ENCODE results near the gene RNASEH1. TPM values are rescaled to one million over a fixed set of nuclear protein-coding genes. Genes with fewer than 3 reads are reported as not detected.
A peak's percentile ranks its signal among the peaks of the same experiment; 100 is the strongest.

The RNASEH1 gene
- total and polyA plus RNA-seq, 2 experiments from 2014 or later: 24.3 to 41.5 TPM

DNA sequence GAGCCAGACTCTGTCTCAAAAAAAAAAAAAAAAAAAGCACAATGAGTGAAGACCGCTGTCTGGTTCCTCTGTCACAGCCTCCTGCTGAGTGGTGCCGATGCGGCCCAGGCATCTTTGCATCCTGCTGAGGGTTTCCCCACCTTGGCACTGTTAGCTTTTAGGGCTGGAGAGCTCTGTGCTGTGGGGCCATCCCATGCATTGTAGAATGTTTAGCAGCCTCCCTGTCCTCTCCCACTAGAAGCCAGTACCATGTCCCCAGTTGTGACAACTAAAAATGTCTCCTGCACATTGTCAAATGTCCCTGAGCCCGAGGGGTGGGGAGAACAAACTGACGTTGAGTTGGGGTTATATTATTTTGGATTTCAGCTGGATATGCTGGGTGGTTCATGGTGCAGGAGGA, 28.9 kb upstream of the RNASEH1 start:
- DNase-seq (ENCODE audit: low read depth in 1 of 2, low spot score in 1 of 2): no peak
- TF ChIP-seq, protein P1, sequence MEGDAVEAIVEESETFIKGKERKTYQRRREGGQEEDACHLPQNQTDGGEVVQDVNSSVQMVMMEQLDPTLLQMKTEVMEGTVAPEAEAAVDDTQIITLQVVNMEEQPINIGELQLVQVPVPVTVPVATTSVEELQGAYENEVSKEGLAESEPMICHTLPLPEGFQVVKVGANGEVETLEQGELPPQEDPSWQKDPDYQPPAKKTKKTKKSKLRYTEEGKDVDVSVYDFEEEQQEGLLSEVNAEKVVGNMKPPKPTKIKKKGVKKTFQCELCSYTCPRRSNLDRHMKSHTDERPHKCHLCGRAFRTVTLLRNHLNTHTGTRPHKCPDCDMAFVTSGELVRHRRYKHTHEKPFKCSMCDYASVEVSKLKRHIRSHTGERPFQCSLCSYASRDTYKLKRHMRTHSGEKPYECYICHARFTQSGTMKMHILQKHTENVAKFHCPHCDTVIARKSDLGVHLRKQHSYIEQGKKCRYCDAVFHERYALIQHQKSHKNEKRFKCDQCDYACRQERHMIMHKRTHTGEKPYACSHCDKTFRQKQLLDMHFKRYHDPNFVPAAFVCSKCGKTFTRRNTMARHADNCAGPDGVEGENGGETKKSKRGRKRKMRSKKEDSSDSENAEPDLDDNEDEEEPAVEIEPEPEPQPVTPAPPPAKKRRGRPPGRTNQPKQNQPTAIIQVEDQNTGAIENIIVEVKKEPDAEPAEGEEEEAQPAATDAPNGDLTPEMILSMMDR (IDR thresholded peaks at IDR 0.05; ENCODE audit: low read depth, low read length): no peak

DNA sequence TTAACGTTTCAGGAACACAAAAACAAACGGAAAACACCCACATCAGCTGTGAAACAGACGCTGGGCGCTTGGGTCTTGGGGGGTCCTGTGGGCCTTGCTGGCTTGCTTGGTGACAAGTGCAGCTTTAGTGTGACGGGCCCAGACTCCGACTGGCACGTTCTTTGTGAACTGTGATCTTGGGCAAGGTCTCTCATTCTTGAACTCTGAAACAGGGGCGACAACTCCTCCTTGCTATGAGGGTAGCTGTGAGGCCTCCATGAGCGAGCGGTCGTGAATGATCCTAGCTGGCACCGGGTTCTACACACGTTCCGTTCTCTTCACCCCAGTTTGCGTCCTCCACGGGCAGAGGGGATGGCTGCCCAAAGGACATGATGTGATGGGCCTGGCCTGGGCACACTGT, 28.1 kb upstream of the RNASEH1 start:
- Histone ChIP-seq H3K9me3 (ENCODE audit: low read depth) (no peaks in the 10 kb centered on the region), H3K27me3 (no peaks in the 10 kb centered on the region), H3K4me3 (no peak overlapping the region), H3K4me1 (ENCODE audit: low read depth) (no peaks in the 10 kb centered on the region), H3K36me3 (peaks cover 20% of the 10 kb centered on the region), H3K27ac (no peak overlapping the region)
- TF ChIP-seq, protein P1 (IDR thresholded peaks at IDR 0.05; ENCODE audit: low read depth, low read length): no peak
- no peak for DNase-seq (ENCODE audit: low read depth in 1 of 2, low spot score in 1 of 2)

More for the DNA sequence above, 28.9 kb upstream of the RNASEH1 start:
- Histone ChIP-seq H3K4me1 (ENCODE audit: low read depth) (no peaks in the 10 kb centered on the region), H3K27me3 (no peaks in the 10 kb centered on the region), H3K9me3 (ENCODE audit: low read depth) (no peaks in the 10 kb centered on the region), H3K4me3 (no peak overlapping the region), H3K27ac (peak overlapping the region; percentile 39), H3K36me3 (peaks cover 13% of the 10 kb centered on the region)

DNA sequence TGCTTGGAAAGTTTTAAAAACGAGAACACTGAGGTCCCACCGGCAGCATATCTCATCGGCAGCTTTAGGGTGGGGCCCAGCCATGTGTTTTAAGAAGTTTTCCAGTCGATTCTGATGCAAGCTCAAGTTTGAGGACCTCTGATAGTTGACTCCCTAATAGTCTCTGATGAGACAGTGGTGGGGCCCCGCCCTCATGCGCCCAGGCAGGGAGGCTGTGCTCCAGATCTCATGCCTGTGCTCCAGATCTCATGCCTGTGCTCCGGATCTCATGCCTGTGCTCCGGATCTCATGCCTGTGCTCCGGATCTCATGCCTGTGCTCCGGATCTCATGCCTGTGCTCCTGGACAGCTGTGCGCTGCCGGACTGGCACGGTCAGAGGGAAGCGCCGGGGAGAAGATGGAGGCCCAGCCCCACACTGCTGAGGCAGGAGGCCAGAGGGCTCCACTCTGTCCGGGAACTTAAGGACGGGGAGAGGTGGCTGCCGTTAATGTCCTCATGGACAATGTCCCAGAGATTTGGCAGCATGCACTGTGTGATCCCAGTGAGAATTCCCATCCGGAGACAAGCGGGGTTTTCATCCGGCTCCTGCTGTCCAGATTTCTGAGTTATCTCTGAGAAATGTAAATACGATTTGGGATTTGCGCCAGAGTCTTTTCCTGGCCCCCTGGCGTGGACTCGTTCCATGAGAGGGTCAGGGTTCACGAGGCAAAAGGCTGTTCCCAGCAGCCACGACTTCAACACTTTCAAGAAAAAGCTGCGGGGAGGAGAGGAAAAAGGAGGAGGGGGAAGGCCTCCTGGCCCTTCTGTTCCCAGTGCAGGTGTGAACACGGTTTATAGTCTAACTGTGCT, 27.4 kb upstream of the RNASEH1 start:
- Histone ChIP-seq H3K9me3 (ENCODE audit: low read depth) (no peaks in the 10 kb centered on the region), H3K36me3 (peaks cover 27% of the 10 kb centered on the region), H3K4me1 (ENCODE audit: low read depth) (no peaks in the 10 kb centered on the region), H3K4me3 (no peak overlapping the region), H3K27ac (no peak overlapping the region), H3K27me3 (no peaks in the 10 kb centered on the region)
- TF ChIP-seq, protein P1 (IDR thresholded peaks at IDR 0.05; ENCODE audit: low read depth, low read length): no peak
- peak in 1 of 2 donors; percentile 94 for DNase-seq (ENCODE audit: low read depth in 1 of 2, low spot score in 1 of 2)

DNA sequence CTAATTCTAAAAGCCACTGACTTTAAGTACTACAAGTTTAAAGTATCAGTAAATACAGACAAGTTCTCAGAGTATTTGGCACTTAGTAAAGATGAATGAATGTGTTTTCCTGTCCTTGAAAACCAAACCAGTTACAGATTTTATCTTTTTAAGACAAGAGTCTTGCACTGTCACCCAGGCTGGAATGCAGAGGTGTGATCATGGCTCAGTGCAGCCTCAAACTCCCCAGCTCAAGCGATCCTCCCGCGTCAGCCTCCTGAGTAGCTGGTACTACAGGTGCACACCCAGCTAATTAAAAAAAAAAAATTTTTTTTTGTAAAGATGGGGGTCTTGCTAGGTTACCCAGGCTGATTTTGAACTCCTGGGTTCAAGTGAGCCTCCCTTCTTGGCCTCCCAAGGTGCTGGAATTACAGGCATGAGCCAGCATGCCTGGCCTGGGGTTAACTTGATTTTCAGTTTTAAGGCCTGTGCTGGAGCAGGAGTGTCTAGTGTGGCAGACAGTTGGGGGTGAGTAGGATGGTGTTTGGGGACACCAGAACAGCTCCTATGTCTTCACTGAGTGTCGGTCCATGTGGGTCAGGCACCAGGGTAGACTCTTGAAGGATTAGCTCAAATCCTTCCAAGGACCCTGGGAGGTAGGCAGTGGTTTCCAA, 26.6 kb upstream of the RNASEH1 start:
- Histone ChIP-seq H3K27ac (peak overlapping the region; percentile 52), H3K27me3 (no peaks in the 10 kb centered on the region), H3K36me3 (peaks cover 35% of the 10 kb centered on the region), H3K4me1 (ENCODE audit: low read depth) (no peaks in the 10 kb centered on the region), H3K9me3 (ENCODE audit: low read depth) (no peaks in the 10 kb centered on the region), H3K4me3 (no peak overlapping the region)
- DNase-seq (ENCODE audit: low read depth in 1 of 2, low spot score in 1 of 2): no peak
- TF ChIP-seq, protein P1 (IDR thresholded peaks at IDR 0.05; ENCODE audit: low read depth, low read length): no peak

DNA sequence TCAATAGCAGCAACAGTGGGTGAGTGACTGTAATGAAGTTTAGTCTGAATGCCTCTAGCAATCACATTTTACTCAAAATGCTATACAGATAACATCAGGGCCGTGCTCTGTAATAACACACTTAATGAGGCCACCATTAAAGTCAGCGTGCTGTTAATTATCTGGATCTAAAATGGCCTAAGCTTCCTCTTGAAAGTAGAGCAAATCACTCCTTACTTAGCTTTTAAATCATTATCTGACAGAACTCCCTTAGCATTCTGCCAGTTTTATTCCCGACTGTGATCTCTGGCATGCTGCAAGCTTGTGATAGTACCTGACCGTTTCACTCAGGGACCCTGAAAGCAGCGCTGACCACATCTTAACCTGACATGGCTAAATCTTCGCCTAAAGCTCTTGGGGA, 25.9 kb upstream of the RNASEH1 start:
- H3K27me3 ChIP-seq: no peaks in the 10 kb centered on the region
- TF ChIP-seq, protein P1 (IDR thresholded peaks at IDR 0.05; ENCODE audit: low read depth, low read length): no peak
- no peak for DNase-seq (ENCODE audit: low read depth in 1 of 2, low spot score in 1 of 2)
- no peaks in the 10 kb centered on the region for H3K4me1 ChIP-seq (ENCODE audit: low read depth)
- no peaks in the 10 kb centered on the region for H3K9me3 ChIP-seq (ENCODE audit: low read depth)
- peaks cover 40% of the 10 kb centered on the region for H3K36me3 ChIP-seq
- H3K27ac ChIP-seq: peak overlapping the region; percentile 52
- H3K4me3 ChIP-seq: no peak overlapping the region

Data from cardiac muscle cell (in vitro differentiated cells and primary cell).